Loucy (cell line): ENCODE results near the gene PLCL2.

ENCODE experiments used
- CTCF ChIP-seq: fragments of 200-600 bp; sonication (generic); conservative IDR thresholded peaks from 2 replicates; pipeline ENCODE4 v1.5.1; 2014; ENCODE audit warnings: mild to moderate bottlenecking, antibody characterized with exemption, low read length
- EZH2phosphoT487 ChIP-seq: fragments of 200-600 bp; IDR thresholded peaks from 2 replicates; pipeline ENCODE4 v1.6.1; 2018; ENCODE audit warnings: antibody characterized with exemption, mild to moderate bottlenecking, moderate library complexity, borderline replicate concordance

GRCh38 chr3:16869261-16870005 lies 15.3 kb upstream of the PLCL2 start:
- TF ChIP-seq CTCF (no peak), EZH2phosphoT487 (no peak)
